IPS-18c (cell line): ENCODE results near the gene ABCD4.
A peak's percentile ranks its signal among the peaks of the same experiment; 100 is the strongest.
"Not testable (repeated sequence)": the region's sequence is repeated elsewhere in the genome, so short reads cannot be mapped to it uniquely, and the experiment has no call there.

ENCODE experiments used
- H3K4me3 ChIP-seq: 2 replicates; pipeline ENCODE4 v1.7.0; 2013; ENCODE audit warnings: low read depth, mild to moderate bottlenecking, low read length, moderate library complexity; ENCODE audit not compliant: insufficient read depth
- H3K9me3 ChIP-seq: one replicate; pipeline ENCODE4 v1.6.1; 2013; ENCODE audit warnings: mild to moderate bottlenecking, low read length, moderate library complexity; ENCODE audit not compliant: control insufficient read depth, insufficient read depth

The ABCD4 gene

DNA sequence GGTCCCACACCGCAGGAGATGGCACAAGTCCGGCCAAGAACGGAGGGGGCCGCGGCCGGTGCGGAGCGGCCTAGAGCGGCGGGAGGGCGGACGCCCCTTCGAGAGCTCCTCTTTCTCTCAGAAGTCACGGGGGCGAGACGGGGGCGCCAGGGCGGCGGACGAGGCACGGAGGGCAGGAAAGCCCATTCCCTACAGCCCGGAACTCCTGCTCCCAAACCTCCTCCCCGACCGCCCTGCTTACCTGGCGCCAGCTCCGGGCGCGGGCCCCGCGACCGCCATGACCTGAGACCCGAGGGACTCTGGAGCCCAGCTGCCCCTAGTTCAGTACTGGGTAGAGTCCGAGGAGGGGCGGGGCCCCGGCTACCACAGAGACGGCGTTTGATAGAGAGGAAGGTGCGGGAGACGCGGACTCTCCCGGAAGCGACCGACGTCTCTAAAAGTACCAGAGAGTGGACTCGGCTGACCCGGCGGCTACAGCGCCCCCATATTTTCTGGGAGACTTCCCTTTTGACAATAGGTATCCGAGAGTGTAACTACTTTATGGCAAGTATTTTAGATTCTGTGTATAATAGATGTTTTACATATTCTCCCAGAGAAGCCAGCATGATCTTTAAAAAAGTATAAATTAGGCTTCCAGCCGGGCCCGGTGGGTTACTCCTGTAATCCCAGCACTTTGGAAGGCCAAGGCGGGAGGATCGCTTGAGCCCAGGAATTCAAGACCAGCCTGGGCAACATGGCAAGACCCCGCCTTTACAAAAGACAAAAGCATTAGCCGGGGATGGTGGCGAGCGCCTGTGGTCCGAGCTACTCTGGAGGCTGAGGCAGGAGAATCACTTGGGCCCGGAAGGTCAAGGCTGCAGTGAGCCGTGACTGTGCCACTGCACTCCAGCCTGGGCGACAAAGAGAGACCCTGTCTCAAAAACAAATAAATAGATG lies at the start of gene ABCD4:
Gene ABCD4 (minus strand): TSS at position 301 of the 936 bp plus-strand sequence. CDS start 22 bp downstream, at position 279.
- no peaks in the 10 kb centered on the region for H3K9me3 ChIP-seq
- H3K4me3 ChIP-seq: peak within 1 kb of the TSS; percentile 85

GRCh38 chr14:74350928-74351323 lies 48.2 kb upstream of the ABCD4 start:
- Histone ChIP-seq H3K9me3 (peaks cover 2% of the 10 kb centered on the region), H3K4me3 (peak overlapping the region; percentile 82)

DNA sequence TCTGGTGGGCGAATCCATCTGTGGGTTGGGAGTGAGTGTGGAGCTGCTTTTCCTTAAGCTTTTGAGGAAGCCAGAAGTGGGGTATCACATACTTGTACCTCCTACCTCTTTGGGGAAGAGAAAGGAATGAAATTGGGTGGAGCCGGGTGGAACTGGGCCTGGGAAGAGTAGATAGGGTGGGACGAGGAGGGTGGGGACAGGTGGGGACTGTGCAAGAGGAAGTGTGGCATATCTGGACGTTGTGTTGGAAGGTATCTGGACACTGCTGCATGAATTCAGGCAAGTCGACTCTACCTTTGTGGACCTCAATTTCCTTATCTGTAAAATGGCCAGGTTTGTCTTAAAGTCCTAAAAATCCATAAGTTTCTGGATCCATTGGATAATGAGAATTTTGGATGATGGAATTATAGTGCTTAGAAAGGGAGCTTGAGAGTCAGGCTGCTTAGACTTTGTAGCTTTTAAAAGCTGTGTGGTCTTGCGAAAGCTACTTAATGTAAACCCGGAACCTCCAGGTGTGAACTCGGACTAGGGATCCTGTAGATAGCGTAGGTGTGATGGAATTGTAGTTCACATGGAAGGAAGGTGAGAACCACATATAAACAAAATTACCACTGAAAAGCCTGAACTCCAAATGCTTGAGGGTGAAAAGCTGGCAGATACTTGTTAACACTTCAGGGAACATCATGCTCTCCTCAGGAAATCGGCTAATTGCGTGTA lies 47.6 kb upstream of the ABCD4 start:
- Histone ChIP-seq H3K9me3 (peaks cover 2% of the 10 kb centered on the region), H3K4me3 (peak overlapping the region; percentile 82)

DNA sequence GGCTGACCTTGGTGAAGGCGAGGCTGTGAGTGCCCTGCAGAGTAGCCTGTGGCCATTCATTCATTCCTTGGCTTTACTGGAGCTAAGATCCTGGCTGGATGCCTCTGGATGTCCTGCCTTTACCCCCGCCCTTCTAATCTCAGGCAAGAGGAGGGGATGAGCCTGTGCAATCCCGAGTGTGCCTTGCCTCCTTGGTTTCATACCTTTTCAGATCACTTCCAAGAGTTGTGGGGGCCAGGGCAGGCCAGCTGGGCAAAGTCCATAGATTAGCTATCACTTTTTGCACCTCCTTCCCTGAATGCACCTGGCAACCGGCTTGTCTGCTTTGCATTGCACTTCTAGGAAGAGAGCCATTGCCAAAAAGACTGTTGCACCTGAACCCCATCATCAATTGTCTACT lies 47.0 kb upstream of the ABCD4 start:
- peaks cover 2% of the 10 kb centered on the region for H3K9me3 ChIP-seq
- H3K4me3 ChIP-seq: peak overlapping the region; percentile 82

- peak overlapping the region; percentile 82 for H3K4me3 ChIP-seq
- H3K9me3 ChIP-seq: peaks cover 2% of the 10 kb centered on the region
Measured at GRCh38 chr14:74348735-74349463, 46.2 kb upstream of the ABCD4 start.

GRCh38 chr14:74348241-74348734 lies 45.6 kb upstream of the ABCD4 start, which contains the start of gene VRTN:
TSS of gene VRTN (plus strand) at chr14:74348471. CDS start at chr14:74356784, 8,313 bp downstream.
- Histone ChIP-seq H3K4me3 (peak within 1 kb of the TSS; percentile 82), H3K9me3 (peaks cover 2% of the 10 kb centered on the region)

- H3K4me3 ChIP-seq: peak overlapping the region; percentile 82
- no peaks in the 10 kb centered on the region for H3K9me3 ChIP-seq
Measured at GRCh38 chr14:74347795-74348100, 45.0 kb upstream of the ABCD4 start.

- H3K9me3 ChIP-seq: no peaks in the 10 kb centered on the region
- H3K4me3 ChIP-seq: peak overlapping the region; percentile 82
Measured at GRCh38 chr14:74347097-74347794, 44.5 kb upstream of the ABCD4 start.

DNA sequence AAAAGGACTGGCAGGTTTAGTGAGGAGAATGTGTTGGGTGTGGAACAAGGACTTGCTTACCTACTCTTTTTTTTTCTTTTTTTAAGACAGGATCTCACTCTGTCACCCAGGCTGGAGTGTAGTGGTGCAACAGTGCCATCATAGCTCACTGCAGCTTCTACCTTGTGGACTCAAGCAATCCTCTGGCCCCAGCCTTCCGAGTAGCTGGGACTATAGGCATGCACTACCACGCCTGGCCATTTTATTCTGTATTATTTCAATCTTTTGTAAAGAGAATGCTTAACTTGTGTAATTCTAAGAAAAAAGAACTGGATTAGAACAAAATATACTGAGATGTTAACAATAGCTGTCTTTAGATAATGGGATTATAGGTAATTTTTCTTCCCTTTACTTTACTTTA lies 43.6 kb upstream of the ABCD4 start:
- H3K4me3 ChIP-seq: no peak overlapping the region
- no peaks in the 10 kb centered on the region for H3K9me3 ChIP-seq

DNA sequence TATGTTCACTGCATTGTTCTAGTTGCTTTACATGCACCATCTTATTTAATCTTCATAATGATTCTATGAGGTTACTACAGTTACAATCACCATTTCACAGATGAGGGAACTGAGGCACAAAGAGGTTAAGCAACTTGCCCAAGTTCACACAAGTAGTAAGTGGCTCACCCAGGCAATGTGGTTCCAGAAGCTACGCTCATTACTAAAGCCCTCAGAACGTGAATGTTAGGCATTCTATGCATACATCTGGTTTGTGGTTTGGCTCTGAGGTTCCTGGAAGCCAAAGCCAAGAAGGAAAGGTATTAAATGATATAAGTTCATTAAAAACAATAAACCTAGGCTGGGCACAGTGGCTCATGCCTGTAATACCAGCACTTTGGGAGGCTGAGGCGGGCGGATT lies 31.2 kb upstream of the ABCD4 start:
- Histone ChIP-seq H3K9me3 (no peaks in the 10 kb centered on the region), H3K4me3 (no peak overlapping the region)

DNA sequence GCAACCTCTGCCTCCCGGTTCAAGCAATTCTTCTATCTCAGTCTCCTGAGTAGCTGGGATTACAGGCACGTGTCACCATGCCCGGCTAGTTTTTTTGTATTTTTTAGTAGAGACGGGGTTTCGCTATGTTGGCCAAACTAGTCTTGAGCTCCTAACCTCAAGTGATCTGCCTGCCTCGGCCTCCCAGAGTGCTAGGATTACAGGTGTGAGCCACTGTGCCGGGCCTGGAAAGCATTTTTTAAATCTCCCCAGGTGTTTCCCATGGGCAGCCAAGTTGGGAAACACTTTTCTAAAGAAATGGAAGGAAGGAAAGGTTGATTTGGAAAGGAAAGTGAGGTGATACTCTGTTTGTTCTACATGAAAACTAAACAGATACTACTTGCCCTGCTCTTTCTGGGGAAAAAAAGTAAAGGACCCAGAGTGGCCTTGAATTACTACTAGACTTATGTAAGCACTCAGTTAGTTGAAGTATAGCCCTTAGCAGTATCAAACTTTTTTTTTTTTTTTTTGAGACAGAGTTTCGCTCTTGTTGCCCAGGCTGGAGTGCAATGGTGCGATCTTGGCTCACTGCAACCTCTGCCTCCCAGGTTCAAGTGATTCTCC lies 27.3 kb upstream of the ABCD4 start:
- not testable (repeated sequence) for H3K9me3 ChIP-seq, H3K4me3 ChIP-seq

DNA sequence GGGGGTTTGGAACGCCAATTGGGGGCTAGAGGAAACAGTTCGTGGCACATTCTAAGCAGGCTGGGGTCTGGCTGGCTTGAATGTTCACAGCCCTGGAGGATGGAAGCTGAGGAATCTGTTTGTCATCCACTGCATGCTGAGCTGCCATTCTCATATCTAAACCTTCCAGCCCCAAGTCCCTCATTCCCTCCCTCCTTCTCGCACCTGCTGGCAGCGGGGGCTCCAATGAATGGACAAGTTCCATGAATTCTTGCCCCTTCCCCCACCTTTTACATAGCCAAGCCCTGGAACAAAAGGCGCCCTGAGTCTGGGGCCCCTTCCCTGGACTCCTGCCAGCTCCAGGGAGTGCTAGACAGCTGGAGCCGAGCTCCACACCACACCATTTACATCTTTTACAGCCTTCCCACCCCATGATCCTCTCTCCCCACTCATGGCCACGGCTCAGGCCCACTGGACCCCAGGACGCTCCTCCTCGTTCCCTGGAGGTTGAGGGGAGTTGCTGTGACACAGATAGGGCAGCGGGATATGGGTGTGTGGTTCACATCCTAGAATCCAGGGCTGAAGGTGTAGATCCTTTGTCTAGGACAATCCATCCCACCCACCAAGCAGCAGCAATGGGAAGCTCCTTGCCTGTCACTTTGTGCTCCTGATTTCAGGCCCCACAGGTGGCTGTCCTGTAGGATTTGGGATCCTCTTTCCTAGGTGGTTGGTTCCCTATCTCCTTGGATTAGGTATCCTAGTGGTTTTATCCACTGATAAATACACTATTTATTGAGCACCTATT lies 23.8 kb upstream of the ABCD4 start:
- peak overlapping the region; percentile 15; the same call in 1 of the 2 replicates for H3K4me3 ChIP-seq
- H3K9me3 ChIP-seq: no peaks in the 10 kb centered on the region

- H3K4me3 ChIP-seq: no peak overlapping the region
- no peaks in the 10 kb centered on the region for H3K9me3 ChIP-seq
Measured at GRCh38 chr14:74325446-74325845, 22.7 kb upstream of the ABCD4 start.

DNA sequence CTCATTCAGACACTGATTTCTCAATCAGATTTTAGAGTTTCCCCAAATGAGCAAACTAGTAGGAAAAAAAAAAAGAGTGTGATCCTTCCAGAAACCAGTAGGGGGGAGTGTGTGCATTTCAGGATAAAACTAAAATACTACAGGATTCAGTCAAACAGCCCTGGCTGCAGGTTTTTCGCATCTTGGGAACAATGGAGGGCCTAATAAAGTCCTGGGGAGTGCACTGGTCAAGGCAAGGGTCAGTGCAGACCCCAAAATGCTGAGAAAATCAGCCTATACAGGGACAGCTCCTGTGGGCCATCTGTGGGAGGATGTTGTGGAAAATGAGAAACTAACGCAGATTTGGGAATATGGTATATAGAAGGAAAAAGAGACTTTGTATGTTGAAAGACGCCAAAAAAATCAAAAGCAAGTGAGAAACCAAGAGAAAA lies 22.2 kb upstream of the ABCD4 start:
- Histone ChIP-seq H3K4me3 (no peak overlapping the region), H3K9me3 (no peaks in the 10 kb centered on the region)

GRCh38 chr14:74314576-74314975 lies 11.8 kb upstream of the ABCD4 start:
- no peak overlapping the region for H3K4me3 ChIP-seq
- H3K9me3 ChIP-seq: no peaks in the 10 kb centered on the region

- H3K4me3 ChIP-seq: no peak overlapping the region
- no peaks in the 10 kb centered on the region for H3K9me3 ChIP-seq
Measured at GRCh38 chr14:74313601-74314000, 10.9 kb upstream of the ABCD4 start.
